ENCODE data around the gene LMNB1. TPM values are rescaled to one million over a fixed set of nuclear protein-coding genes. Genes with fewer than 3 reads are reported as not detected.
A peak's percentile ranks its signal among the peaks of the same experiment; 100 is the strongest.

LMNB1 gene
- total and polyA plus RNA-seq, 5 donors: 0.43 to 3.6 (median 1.8) TPM

- Histone ChIP-seq H3K27me3 (ENCODE audit: control insufficient read depth, insufficient read depth) (no peaks in the 10 kb centered on the region), H3K27ac (ENCODE audit: low read length) (no peak overlapping the region), H3K4me3 (ENCODE audit: low read length) (no peak overlapping the region), H3K4me1 (ENCODE audit: control insufficient read depth, insufficient read depth, low read length) (peaks cover 2% of the 10 kb centered on the region), H3K9me3 (ENCODE audit: control insufficient read depth, low read length) (no peaks in the 10 kb centered on the region)
- ATAC-seq: peak in 1 of 2 donors; percentile 17
- peak in 2 of 3 donors; percentile 56 to 70 for DNase-seq
- intact Hi-C loops (cut with DNase I): no loop called here
- 71% methylated on average over 11 of the region's 11 CpGs for WGBS
Measured at GRCh38 chr5:126872561-126873354, 95.8 kb downstream of the LMNB1 start.

- ATAC-seq (peak in 1 of 2 donors; percentile 22), DNase-seq (no peak)
- Histone ChIP-seq H3K4me3 (ENCODE audit: low read length) (no peak overlapping the region), H3K4me1 (ENCODE audit: control insufficient read depth, insufficient read depth, low read length) (peaks cover 2% of the 10 kb centered on the region), H3K27ac (ENCODE audit: low read length) (no peak overlapping the region), H3K9me3 (ENCODE audit: control insufficient read depth, low read length) (no peaks in the 10 kb centered on the region), H3K27me3 (ENCODE audit: control insufficient read depth, insufficient read depth) (no peaks in the 10 kb centered on the region)
- intact Hi-C loops (cut with DNase I): no loop called here
- 49% methylated on average over 13 of the region's 13 CpGs for WGBS
Measured at GRCh38 chr5:126875303-126875785, 98.4 kb downstream of the LMNB1 start.

- no peaks in the 10 kb centered on the region for H3K9me3 ChIP-seq (ENCODE audit: control insufficient read depth, low read length)
- intact Hi-C loops (cut with DNase I): no loop called here
- no peak overlapping the region for H3K4me3 ChIP-seq (ENCODE audit: low read length)
- WGBS: 76% methylated on average over 7 of the region's 7 CpGs
- peaks cover 2% of the 10 kb centered on the region for H3K4me1 ChIP-seq (ENCODE audit: control insufficient read depth, insufficient read depth, low read length)
- no peaks in the 10 kb centered on the region for H3K27me3 ChIP-seq (ENCODE audit: control insufficient read depth, insufficient read depth)
- no peak for ATAC-seq
- H3K27ac ChIP-seq (ENCODE audit: low read length): no peak overlapping the region
- no peak for DNase-seq
Measured at GRCh38 chr5:126877602-126878001, 100.7 kb downstream of the LMNB1 start.

- Histone ChIP-seq H3K27ac (ENCODE audit: low read length) (no peak overlapping the region), H3K9me3 (ENCODE audit: control insufficient read depth, low read length) (no peaks in the 10 kb centered on the region), H3K27me3 (ENCODE audit: control insufficient read depth, insufficient read depth) (no peaks in the 10 kb centered on the region), H3K4me1 (ENCODE audit: control insufficient read depth, insufficient read depth, low read length) (peaks cover 2% of the 10 kb centered on the region), H3K4me3 (ENCODE audit: low read length) (no peak overlapping the region)
- no peak for DNase-seq
- ATAC-seq: peak in 1 of 2 donors; percentile 22
- 77% methylated on average over 13 of the region's 13 CpGs for WGBS
- intact Hi-C loops (cut with DNase I): no loop called here
Measured at GRCh38 chr5:126878085-126878484, 101.1 kb downstream of the LMNB1 start.

- DNase-seq (no peak), ATAC-seq (no peak)
- 66% methylated on average over 4 of the region's 4 CpGs for WGBS
- intact Hi-C loops (cut with DNase I): no loop called here
- Histone ChIP-seq H3K4me3 (ENCODE audit: low read length) (no peak overlapping the region), H3K27ac (ENCODE audit: low read length) (no peak overlapping the region), H3K27me3 (ENCODE audit: control insufficient read depth, insufficient read depth) (no peaks in the 10 kb centered on the region), H3K4me1 (ENCODE audit: control insufficient read depth, insufficient read depth, low read length) (peaks cover 2% of the 10 kb centered on the region), H3K9me3 (ENCODE audit: control insufficient read depth, low read length) (no peaks in the 10 kb centered on the region)
Measured at GRCh38 chr5:126878634-126879033, 101.7 kb downstream of the LMNB1 start.

- Histone ChIP-seq H3K9me3 (ENCODE audit: control insufficient read depth, low read length) (no peaks in the 10 kb centered on the region), H3K27me3 (ENCODE audit: control insufficient read depth, insufficient read depth) (no peaks in the 10 kb centered on the region), H3K4me1 (ENCODE audit: control insufficient read depth, insufficient read depth, low read length) (peaks cover 3% of the 10 kb centered on the region), H3K4me3 (ENCODE audit: low read length) (no peak overlapping the region), H3K27ac (ENCODE audit: low read length) (no peak overlapping the region)
- WGBS: 92% methylated on average over 5 of the region's 5 CpGs
- ATAC-seq (no peak), DNase-seq (no peak)
- intact Hi-C loops (cut with DNase I): no loop called here
Measured at GRCh38 chr5:126881821-126882600, 105.1 kb downstream of the LMNB1 start.

GRCh38 chr5:126883564-126884245 is 106.8 kb downstream of the LMNB1 start:
- no peak overlapping the region for H3K27ac ChIP-seq (ENCODE audit: low read length)
- peaks cover 3% of the 10 kb centered on the region for H3K4me1 ChIP-seq (ENCODE audit: control insufficient read depth, insufficient read depth, low read length)
- H3K4me3 ChIP-seq (ENCODE audit: low read length): no peak overlapping the region
- peak in 1 of 2 donors; percentile 31 for ATAC-seq
- H3K27me3 ChIP-seq (ENCODE audit: control insufficient read depth, insufficient read depth): no peaks in the 10 kb centered on the region
- WGBS: 68% methylated on average over 2 of the region's 2 CpGs
- intact Hi-C loops (cut with DNase I): no loop called here
- DNase-seq: no peak
- no peaks in the 10 kb centered on the region for H3K9me3 ChIP-seq (ENCODE audit: control insufficient read depth, low read length)

- Histone ChIP-seq H3K4me1 (ENCODE audit: control insufficient read depth, insufficient read depth, low read length) (peaks cover 3% of the 10 kb centered on the region), H3K27me3 (ENCODE audit: control insufficient read depth, insufficient read depth) (no peaks in the 10 kb centered on the region), H3K27ac (ENCODE audit: low read length) (no peak overlapping the region), H3K4me3 (ENCODE audit: low read length) (no peak overlapping the region), H3K9me3 (ENCODE audit: control insufficient read depth, low read length) (no peaks in the 10 kb centered on the region)
- ATAC-seq (peak; percentile 36 to 82), DNase-seq (no peak)
- intact Hi-C loops (cut with DNase I): no loop called here
- 37% methylated on average over 5 of the region's 5 CpGs for WGBS
Measured at GRCh38 chr5:126884269-126884819, 107.4 kb downstream of the LMNB1 start.
